GM18505 (cell line): Measurements from ENCODE around the gene CRYAB.

Experiments used
- ATAC-seq: cut with Tn5 transposase; IDR thresholded peaks from one replicate; pipeline ENCODE4 v1.9.1; 2021; ENCODE audit not compliant: unreplicated experiment
- POLR2A ChIP-seq: IDR thresholded peaks from 4 replicates; pipeline ENCODE4 v1.6.1; 2011; ENCODE audit warnings: borderline replicate concordance; ENCODE audit not compliant: insufficient read depth, insufficient read length; ENCODE audit errors: extremely low read depth

The CRYAB gene

DNA sequence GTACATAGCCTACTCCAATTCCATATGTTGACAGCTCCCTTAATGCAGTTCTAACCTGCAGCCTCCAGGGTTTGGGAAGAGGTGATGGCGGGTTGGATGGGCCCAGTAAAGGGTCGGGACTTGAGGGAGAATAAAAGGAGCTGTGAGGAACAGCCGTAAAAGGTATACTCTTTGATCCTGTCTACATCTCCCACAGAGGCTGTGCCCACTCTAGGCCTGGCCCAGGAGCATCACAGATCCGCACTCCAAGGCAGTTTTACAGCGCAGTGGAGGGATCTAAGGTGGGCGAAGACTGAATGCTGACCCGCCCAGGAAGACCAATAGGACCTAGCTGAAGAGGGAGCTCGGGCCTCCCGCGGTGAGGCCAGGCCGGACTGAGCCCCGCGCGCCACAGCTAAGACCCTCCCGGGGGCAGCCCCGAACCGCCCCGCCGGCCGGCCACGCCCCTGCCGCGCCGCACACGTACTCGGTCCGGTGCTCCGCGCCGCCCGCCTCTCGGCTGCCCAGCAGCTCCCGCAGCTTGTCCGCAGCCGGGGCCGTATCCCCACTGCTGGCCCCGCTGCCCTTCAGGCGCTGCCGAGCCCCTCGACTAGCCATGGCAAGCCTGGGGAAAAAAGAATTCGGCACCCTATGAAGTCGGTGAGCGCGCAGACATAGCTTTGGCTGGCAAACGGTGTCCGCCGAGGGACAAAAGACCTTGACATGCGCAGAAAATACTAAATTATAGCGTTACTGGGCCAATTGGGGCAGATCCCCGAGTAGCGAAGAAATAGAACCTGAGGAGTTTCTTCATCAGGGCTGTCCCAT, 40.5 kb downstream of the CRYAB start, which contains the start of gene ALG9:
Gene ALG9, minus strand, starts transcription at position 696 of the 807 bp plus-strand sequence. Its CDS starts 99 bp downstream, at position 597.
- TF ChIP-seq POLR2A, result peak; percentile 70
- peak; percentile 91 for ATAC-seq

DNA sequence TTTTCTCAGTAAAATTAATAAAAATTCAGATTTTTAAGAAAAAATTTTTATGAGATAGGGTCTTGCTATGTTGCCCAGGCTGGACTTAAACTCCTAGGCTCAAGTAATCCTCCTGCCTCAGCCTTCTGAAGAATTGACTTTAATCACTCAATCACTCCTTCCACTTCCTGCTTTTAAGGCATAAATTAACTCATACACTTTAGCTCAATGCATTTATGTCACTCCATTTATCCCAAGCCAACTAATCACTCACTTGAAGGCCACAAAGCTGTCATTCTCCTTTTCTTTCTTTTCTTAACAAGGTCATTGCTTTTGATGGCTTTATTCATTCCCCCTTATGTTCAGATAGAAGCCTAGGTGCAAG, 41.1 kb downstream of the CRYAB start:
- TF ChIP-seq POLR2A, result no peak
- no peak for ATAC-seq

DNA sequence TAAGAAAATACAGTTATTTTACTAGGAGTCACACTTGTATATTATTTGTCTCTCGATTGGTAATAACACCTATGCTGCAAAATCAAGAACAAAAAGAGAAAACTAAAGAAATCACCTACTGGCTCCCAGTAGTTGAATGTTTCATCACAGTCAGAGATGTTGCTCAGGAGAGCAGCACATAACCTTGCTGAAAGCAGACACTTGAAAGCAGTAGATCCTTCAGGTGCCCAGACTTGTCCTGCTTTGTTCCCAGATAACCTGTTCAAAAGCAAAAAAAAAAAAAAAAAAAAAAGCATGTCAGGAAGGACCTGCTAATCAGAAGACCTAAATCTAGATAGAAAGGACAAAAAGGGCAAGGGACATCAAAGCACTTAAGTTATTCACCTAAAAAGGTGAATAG, 41.5 kb downstream of the CRYAB start:
- TF ChIP-seq POLR2A, result no peak
- no peak for ATAC-seq

DNA sequence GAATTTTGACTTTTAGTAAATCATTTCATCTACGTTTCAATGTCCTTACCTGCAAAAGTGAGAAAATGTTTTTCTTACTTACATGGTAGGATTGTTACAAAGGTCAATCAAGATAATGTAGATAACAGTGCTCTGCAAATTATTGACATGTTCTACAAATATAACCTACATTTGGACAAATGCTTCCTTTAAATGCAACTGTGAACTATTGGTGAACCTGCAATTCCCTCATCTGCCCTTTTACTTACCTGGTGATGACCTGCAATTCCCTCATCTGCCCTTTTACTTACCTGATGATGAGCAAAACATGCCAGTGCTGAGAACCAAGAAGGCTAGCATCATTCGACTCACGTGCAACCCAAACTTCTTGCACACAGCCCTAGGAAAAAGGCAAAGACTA, 51.3 kb downstream of the CRYAB start:
- ATAC-seq, result no peak
- no peak for TF ChIP-seq POLR2A
